OCI-M2 (cell line): Measurements from ENCODE around the gene AFP.

Experiments used
- DNase-seq: peaks from one replicate; lab custom pipeline; 2025; ENCODE audit not compliant: unreplicated experiment; lab: John Stamatoyannopoulos, UW

Gene AFP

GRCh38 chr4:73456177-73457022 is 20.4 kb downstream of the AFP start:
- DNase-seq = no peak

- no peak for DNase-seq
Measured at GRCh38 chr4:73458184-73459047, 22.4 kb downstream of the AFP start.

- DNase-seq = no peak
Measured at GRCh38 chr4:73459048-73459421, 23.0 kb downstream of the AFP start.

- DNase-seq = no peak
Measured at GRCh38 chr4:73460913-73461522, 25.0 kb downstream of the AFP start.

GRCh38 chr4:73468170-73468569 is 32.1 kb downstream of the AFP start:
- no peak for DNase-seq

- DNase-seq = no peak
Measured at GRCh38 chr4:73470728-73471127, 34.7 kb downstream of the AFP start.

- DNase-seq = no peak
Measured at GRCh38 chr4:73477176-73477575, 41.2 kb downstream of the AFP start.

- DNase-seq = no peak
Measured at GRCh38 chr4:73479323-73479722, 43.3 kb downstream of the AFP start.

GRCh38 chr4:73481358-73481757 is 45.3 kb downstream of the AFP start, which contains the start of gene AFM:
TSS of gene AFM (plus strand) at chr4:73481745. CDS start at chr4:73481776, 31 bp downstream.
- DNase-seq = no peak

- DNase-seq = no peak
Measured at GRCh38 chr4:73485085-73485484, 49.1 kb downstream of the AFP start.

GRCh38 chr4:73485596-73485995 is 49.6 kb downstream of the AFP start:
- no peak for DNase-seq

GRCh38 chr4:73486497-73486896 is 50.5 kb downstream of the AFP start:
- no peak for DNase-seq

- no peak for DNase-seq
Measured at GRCh38 chr4:73487233-73487632, 51.2 kb downstream of the AFP start.

GRCh38 chr4:73499996-73500765 is 64.2 kb downstream of the AFP start:
- no peak for DNase-seq

- DNase-seq = no peak
Measured at GRCh38 chr4:73501664-73502265, 65.7 kb downstream of the AFP start.

- DNase-seq = no peak
Measured at GRCh38 chr4:73505567-73505966, 69.5 kb downstream of the AFP start.
